ENCODE results near the gene CUX1.

CUX1 gene

GRCh38 chr7:101861218-101861775, 43.9 kb downstream of the CUX1 start:
- H3K27ac ChIP-seq (replicated peaks): no peak overlapping the region
- TF ChIP-seq GABPA (IDR thresholded peaks at IDR 0.05; ENCODE audit: low read depth) (no peak), CTCF (IDR thresholded peaks at IDR 0.05; ENCODE audit: insufficient read depth, low read length) (no peak), POLR2AphosphoS5 (IDR thresholded peaks at IDR 0.05; ENCODE audit: low read depth) (no peak), SPI1 (IDR thresholded peaks at IDR 0.05; ENCODE audit: borderline replicate concordance, low read depth) (no peak), REST (IDR thresholded peaks at IDR 0.05; ENCODE audit: insufficient replicate concordance, low read depth) (no peak)
- H3K4me3 ChIP-seq (replicated peaks; ENCODE audit: insufficient read depth, low read length): no peak overlapping the region
- DNase-seq (ENCODE audit: low read depth in 1 of 2, low spot score in 1 of 2): no peak
- no peaks in the 10 kb centered on the region for H3K27me3 ChIP-seq (ENCODE audit: insufficient read depth, poor library complexity, severe bottlenecking)

GRCh38 chr7:101862280-101863220, 45.1 kb downstream of the CUX1 start:
- H3K27me3 ChIP-seq (ENCODE audit: insufficient read depth, poor library complexity, severe bottlenecking): no peaks in the 10 kb centered on the region
- DNase-seq (ENCODE audit: low read depth in 1 of 2, low spot score in 1 of 2): no peak
- no peak overlapping the region for H3K4me3 ChIP-seq (replicated peaks; ENCODE audit: insufficient read depth, low read length)
- TF ChIP-seq CTCF (IDR thresholded peaks at IDR 0.05; ENCODE audit: insufficient read depth, low read length) (no peak), POLR2AphosphoS5 (IDR thresholded peaks at IDR 0.05; ENCODE audit: low read depth) (no peak), SPI1 (IDR thresholded peaks at IDR 0.05; ENCODE audit: borderline replicate concordance, low read depth) (no peak), REST (IDR thresholded peaks at IDR 0.05; ENCODE audit: insufficient replicate concordance, low read depth) (no peak), GABPA (IDR thresholded peaks at IDR 0.05; ENCODE audit: low read depth) (no peak)
- H3K27ac ChIP-seq (replicated peaks): no peak overlapping the region

- Histone ChIP-seq H3K27ac (replicated peaks) (no peak overlapping the region), H3K27me3 (ENCODE audit: insufficient read depth, poor library complexity, severe bottlenecking) (no peaks in the 10 kb centered on the region), H3K4me3 (replicated peaks; ENCODE audit: insufficient read depth, low read length) (no peak overlapping the region)
- TF ChIP-seq SPI1 (IDR thresholded peaks at IDR 0.05; ENCODE audit: borderline replicate concordance, low read depth) (no peak), GABPA (IDR thresholded peaks at IDR 0.05; ENCODE audit: low read depth) (no peak), POLR2AphosphoS5 (IDR thresholded peaks at IDR 0.05; ENCODE audit: low read depth) (no peak), REST (IDR thresholded peaks at IDR 0.05; ENCODE audit: insufficient replicate concordance, low read depth) (no peak), CTCF (IDR thresholded peaks at IDR 0.05; ENCODE audit: insufficient read depth, low read length) (no peak)
- no peak for DNase-seq (ENCODE audit: low read depth in 1 of 2, low spot score in 1 of 2)
Measured at GRCh38 chr7:101863598-101863997, 46.2 kb downstream of the CUX1 start.

Measured in HL-60 (cell line).